NOMO-1 treated with dmso at 0.1 percent for 144 hours (cell line): ENCODE data around the gene LRRC70.
"Not testable (repeated sequence)": the region's sequence is repeated elsewhere in the genome, so short reads cannot be mapped to it uniquely, and the experiment has no call there.

Experiments
- DNase-seq: peaks from one replicate; lab custom pipeline; 2025; ENCODE audit not compliant: unreplicated experiment; lab: John Stamatoyannopoulos, UW

LRRC70 gene

GRCh38 chr5:62578540-62578939 is at the start of gene LRRC70:
Gene LRRC70 (plus strand): TSS chr5:62578819. CDS start chr5:62579439, 620 bp downstream.
- DNase-seq, result peak; percentile 65

GRCh38 chr5:62533597-62533996 is 45.0 kb upstream of the LRRC70 start:
- DNase-seq, result no peak

DNA sequence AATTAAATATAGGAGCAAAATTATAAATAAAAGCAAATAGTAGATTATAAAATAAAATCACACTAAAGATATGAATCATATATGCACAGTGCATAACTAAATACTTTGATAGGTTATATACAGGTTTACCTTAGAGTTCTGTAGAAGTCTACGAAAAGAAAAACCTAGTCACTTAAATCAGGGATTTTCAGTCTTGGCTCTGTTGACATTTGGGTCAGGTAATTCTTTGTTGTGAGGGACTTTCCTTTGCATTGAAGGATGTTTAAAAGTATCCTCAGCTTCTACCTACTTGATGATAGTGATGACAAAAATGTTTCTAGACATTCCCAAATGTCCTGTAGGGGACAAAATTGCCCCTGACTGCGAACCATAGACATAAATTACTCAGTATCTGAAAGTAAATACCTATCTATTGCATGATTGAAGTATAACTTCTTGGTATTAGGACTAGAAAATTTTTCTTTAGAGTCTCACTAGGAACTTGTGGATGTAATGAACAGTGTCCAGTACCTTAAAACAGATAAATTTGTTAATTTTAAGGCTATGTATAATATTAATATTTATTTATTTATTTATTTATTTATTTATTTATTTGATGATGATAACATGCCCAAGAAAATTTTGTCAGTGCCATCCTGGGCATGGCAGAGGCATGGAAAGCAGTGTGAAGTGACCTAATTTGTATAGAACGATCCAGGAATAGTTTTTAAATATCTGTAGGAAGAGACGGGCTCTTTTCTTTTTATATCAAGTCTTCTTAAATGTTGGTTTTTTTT is 44.0 kb upstream of the LRRC70 start:
- DNase-seq, result no peak

- DNase-seq, result no peak
These were observed 42.4 kb upstream of the LRRC70 start for GRCh38 chr5:62536232-62536631.

DNA sequence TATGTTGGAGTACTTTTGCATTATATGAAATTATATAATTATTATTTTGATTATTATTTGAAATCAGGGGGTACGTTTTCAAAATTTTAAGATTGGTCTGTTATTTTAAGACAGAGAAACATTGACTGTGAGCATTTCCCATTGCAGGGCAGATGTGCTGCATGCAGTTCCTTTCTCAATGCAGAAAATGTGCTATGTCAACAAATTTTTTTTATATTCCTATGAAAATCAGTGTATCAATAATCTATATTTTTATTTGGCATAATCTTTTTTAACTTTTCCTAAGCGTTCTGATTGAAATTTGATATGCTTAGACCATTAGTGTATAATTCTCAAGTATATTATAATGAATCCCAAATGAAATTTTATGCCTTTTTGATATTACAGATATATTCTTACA is 41.8 kb upstream of the LRRC70 start:
- no peak for DNase-seq

- DNase-seq, result peak; percentile 5
These were observed 40.3 kb upstream of the LRRC70 start for GRCh38 chr5:62538017-62538942.

GRCh38 chr5:62542720-62543119 is 35.9 kb upstream of the LRRC70 start:
- no peak for DNase-seq

GRCh38 chr5:62547945-62548630 is 30.5 kb upstream of the LRRC70 start:
- DNase-seq, result no peak

- no peak for DNase-seq
These were observed 28.5 kb upstream of the LRRC70 start for GRCh38 chr5:62550103-62550502.

GRCh38 chr5:62555930-62556329 is 22.7 kb upstream of the LRRC70 start:
- DNase-seq, result no peak

- no peak for DNase-seq
These were observed 19.7 kb upstream of the LRRC70 start for GRCh38 chr5:62558941-62559340.

GRCh38 chr5:62560786-62561185 is 17.8 kb upstream of the LRRC70 start:
- no peak for DNase-seq

DNA sequence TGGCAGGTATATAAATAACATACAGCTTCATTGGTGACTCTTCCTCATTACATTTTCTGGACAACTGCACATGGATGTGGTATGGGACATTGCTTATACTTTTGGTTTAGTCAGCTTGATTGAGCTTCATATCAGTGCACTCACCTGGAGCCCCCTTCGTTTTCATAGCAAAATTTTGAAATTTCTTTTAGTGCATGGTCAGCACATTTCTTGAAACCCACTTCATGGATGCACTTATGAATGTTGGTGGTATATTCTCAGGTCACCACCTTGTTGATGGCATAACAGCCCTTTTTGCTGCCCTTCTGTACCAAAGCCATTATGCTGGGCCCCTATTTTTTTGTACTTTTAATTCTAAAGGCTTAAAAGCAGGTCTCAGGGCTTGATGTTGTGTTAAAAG is 16.7 kb upstream of the LRRC70 start:
- no peak for DNase-seq

DNA sequence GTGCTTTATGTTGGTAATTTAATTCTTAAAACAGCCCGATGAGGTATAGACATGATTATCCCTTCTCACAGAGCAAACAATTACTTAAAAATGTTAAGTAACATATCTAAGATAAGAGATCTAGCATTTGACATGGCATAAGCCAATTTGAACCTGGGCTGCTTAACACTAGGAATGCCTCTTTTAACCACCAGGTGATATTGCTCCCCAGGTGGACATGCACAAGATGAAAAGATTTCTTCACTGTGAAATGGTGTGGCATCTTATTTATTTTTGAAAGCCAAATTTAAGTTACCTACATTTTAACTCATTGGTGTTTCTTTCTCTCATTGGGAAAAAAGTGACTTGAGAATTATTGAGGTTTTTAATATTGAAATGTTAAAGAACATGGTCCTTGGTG is 15.8 kb upstream of the LRRC70 start:
- no peak for DNase-seq

GRCh38 chr5:62564101-62564500 is 14.5 kb upstream of the LRRC70 start:
- no peak for DNase-seq

DNA sequence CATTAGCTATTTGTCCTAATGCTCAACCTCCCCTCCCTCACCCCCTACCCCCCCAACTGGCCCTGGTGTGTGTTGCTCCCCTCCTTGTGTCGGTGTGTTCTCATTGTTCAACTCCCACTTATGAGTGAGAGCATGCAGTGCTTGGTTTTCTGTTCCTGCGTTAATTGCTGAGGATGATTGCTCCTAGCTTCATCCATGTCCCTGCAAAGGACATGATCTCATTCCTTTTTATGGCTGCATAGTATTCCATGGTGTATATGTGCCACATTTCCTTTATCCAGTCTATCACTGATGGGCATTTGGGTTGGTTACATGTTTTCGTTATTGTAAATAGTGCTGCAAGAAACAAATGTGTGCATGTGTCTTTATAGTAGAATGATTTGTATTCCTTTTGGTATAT is 12.9 kb upstream of the LRRC70 start:
- DNase-seq, result not testable (repeated sequence)

DNA sequence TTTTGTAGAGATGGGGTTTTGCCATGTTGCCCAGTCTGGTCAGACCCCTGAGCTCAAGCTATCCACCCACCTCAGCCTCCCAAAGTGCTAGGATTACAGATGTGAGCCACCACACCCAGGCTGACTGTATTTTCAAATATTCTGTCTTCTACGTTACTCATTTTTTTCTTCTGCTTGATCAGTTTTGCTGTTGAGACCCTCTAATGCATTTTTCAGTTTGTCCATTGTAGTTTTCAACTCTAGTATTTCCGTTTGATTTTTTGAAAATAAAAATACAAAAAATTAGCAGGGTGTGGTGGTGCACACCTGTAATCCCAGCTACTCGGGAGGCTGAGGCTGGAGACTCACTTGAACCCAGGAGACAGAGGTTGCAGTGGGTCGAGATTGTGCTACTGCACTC is 10.5 kb upstream of the LRRC70 start:
- DNase-seq, result no peak

- no peak for DNase-seq
These were observed 9.7 kb upstream of the LRRC70 start for GRCh38 chr5:62568800-62569432.

DNA sequence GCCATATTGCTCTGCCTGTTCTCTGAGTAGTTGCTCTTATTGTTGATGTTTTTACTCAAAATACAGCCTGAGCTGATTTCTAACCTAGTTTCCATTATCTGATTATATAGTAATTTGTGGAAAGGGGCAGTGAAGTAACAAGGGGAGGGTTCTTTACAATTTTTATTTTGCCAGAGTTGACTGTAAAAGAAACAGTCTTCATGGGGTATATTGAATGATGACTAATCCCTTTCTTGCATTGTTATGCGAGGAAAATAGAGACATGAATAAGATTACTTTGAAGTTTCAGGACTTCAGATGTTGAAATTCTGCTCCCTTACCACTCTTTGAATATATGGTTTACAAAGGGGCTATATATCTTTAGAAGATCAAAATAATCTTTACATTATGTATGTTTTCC is 9.1 kb upstream of the LRRC70 start:
- DNase-seq, result no peak

- no peak for DNase-seq
These were observed 5.6 kb upstream of the LRRC70 start for GRCh38 chr5:62572918-62573514.

DNA sequence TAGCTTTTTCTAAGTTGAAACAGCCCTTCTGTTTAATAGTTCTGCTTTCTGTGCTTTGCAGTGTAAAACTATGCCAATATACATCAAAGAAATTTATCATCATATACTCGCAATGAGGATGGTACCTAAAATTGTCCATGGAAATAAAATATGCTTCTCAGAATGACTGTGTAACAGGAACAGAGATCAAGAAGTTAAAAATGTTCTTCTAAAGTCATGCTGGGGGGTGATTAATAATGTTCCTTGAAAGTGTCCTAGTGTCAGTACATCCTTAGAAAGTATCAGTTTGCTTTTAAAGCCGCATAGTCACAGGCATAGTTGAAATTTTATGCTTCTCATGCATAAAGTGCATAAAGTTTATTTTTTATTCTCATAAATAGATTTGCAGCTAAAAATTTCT is 4.0 kb upstream of the LRRC70 start:
- no peak for DNase-seq
